Muscle layer of colon (tissue), 2 donors: ENCODE measurements around the gene HPRT1.

Experiments
- H3K27ac ChIP-seq: one replicate; pipeline ENCODE4 v1.7.0; 2013; ENCODE audit warnings: low read depth, mild to moderate bottlenecking, low read length, moderate library complexity
- H3K27me3 ChIP-seq, 2 donors: one replicate each; pipeline ENCODE4 v1.7.0; 2013; ENCODE audit warnings: low read length in 2 of 2, mild to moderate bottlenecking in 2 of 2; ENCODE audit not compliant: insufficient read depth in 2 of 2, control insufficient read depth in 1 of 2
- H3K36me3 ChIP-seq: one replicate; pipeline ENCODE4 v1.7.0; 2013; ENCODE audit warnings: mild to moderate bottlenecking, low read length; ENCODE audit not compliant: insufficient read depth
- H3K4me1 ChIP-seq: one replicate; pipeline ENCODE4 v1.7.0; 2013; ENCODE audit warnings: mild to moderate bottlenecking, low read length; ENCODE audit not compliant: insufficient read depth
- H3K4me3 ChIP-seq, 2 donors: one replicate each; pipeline ENCODE4 v1.7.0; 2013; ENCODE audit warnings: low read length in 2 of 2, low read depth in 1 of 2, mild to moderate bottlenecking in 1 of 2, moderate library complexity in 1 of 2
- H3K9ac ChIP-seq: one replicate; pipeline ENCODE4 v1.7.0; 2013; ENCODE audit warnings: low read length
- H3K9me3 ChIP-seq: one replicate; pipeline ENCODE4 v1.7.0; 2013; ENCODE audit warnings: mild to moderate bottlenecking, low read length
- donor health status: abdominal sarcoma.
- donor health status: Adenocarcinoma of cecum.

Gene HPRT1

DNA sequence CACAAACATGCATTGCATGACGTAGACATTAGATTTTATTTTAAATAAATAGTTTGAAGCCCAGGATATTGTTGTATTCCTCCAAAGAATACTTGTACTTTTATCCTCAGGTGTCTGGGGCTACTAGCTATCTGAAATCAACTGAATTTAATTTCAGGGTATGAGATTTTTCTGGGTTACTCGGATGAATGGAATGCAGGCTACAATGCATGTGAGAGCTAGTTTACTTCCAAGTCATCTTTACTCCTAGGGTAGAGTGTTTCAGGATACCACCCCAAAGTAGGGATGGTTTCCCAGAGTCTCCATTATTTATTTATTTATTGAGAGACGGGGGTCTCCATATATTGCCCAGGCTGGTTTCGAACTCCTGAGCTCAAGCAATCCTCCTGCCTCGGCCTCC, 66.4 kb downstream of the HPRT1 start:
- no peaks in the 10 kb centered on the region for H3K9me3 ChIP-seq
- no peak overlapping the region for H3K27ac ChIP-seq
- H3K36me3 ChIP-seq, result no peaks in the 10 kb centered on the region
- H3K4me1 ChIP-seq, result no peaks in the 10 kb centered on the region
- H3K9ac ChIP-seq, result no peak overlapping the region
- no peak overlapping the region for H3K4me3 ChIP-seq
- H3K27me3 ChIP-seq, result no peaks in the 10 kb centered on the region

DNA sequence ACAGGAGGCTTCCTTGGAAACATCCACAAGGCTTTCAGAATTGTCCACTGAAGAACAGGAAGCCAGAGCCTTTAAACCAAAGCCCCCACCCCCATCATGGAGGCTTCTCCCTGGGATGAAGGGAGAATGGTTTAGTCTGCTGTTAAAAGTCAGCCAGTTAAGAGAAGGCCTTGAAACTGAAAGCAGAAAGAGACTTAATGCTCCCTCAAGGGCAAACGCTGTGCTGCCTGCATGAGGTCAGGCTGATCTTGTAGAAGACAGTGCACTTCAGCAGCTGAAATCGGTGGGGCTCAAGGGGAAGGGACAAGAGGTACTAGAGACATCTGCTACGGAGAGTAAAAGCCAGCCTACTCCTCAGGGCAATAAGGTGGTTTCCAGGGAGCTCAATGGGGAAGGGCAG, 69.0 kb downstream of the HPRT1 start:
- no peak overlapping the region for H3K9ac ChIP-seq
- H3K27me3 ChIP-seq, result no peaks in the 10 kb centered on the region
- H3K27ac ChIP-seq, result no peak overlapping the region
- no peaks in the 10 kb centered on the region for H3K9me3 ChIP-seq
- H3K4me1 ChIP-seq, result no peaks in the 10 kb centered on the region
- H3K4me3 ChIP-seq, result no peak overlapping the region
- H3K36me3 ChIP-seq, result no peaks in the 10 kb centered on the region

DNA sequence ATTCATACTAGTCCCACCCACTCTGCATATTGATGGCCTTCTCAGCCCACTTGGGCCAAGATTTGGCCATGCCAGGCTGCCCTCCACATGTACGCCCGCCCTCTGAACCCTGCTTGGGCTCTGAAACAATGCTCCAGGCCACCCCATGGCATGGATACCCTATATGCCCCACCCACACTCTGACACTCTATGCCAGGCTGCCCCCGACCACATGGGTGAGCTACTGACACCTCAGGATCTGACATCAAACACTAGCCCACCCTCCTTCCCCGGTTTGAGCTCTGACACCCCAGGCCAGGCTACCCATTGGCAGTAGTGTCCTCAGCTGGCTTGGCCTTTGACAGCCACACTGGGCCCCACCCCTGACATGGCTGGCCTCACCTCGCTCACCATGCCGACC, 69.5 kb downstream of the HPRT1 start:
- Histone ChIP-seq H3K9me3 (no peaks in the 10 kb centered on the region), H3K27me3 (no peaks in the 10 kb centered on the region), H3K27ac (no peak overlapping the region), H3K4me1 (no peaks in the 10 kb centered on the region), H3K36me3 (no peaks in the 10 kb centered on the region), H3K9ac (no peak overlapping the region), H3K4me3 (no peak overlapping the region)

DNA sequence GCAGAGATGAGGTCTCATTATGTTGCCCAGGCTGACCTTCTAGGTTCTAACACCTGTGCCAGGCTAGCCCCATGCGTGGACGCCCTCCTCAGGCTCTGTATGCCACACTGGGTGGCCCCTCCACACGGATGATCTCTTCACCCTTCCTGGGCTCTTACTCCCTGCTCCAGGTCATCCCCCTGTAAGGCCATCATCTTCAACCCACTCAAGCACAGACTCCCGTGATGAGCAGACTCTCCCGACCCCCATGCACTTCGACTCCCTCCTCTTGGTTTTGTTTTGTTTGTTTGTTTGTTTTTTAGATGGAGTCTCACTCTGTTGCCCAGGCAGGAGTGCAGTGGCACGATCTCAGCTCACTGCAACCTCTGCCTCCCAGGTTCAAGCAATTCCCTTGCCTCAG, 70.9 kb downstream of the HPRT1 start:
- H3K4me1 ChIP-seq, result no peaks in the 10 kb centered on the region
- no peak overlapping the region for H3K4me3 ChIP-seq
- no peak overlapping the region for H3K9ac ChIP-seq
- H3K9me3 ChIP-seq, result no peaks in the 10 kb centered on the region
- no peaks in the 10 kb centered on the region for H3K36me3 ChIP-seq
- no peaks in the 10 kb centered on the region for H3K27me3 ChIP-seq
- no peak overlapping the region for H3K27ac ChIP-seq

DNA sequence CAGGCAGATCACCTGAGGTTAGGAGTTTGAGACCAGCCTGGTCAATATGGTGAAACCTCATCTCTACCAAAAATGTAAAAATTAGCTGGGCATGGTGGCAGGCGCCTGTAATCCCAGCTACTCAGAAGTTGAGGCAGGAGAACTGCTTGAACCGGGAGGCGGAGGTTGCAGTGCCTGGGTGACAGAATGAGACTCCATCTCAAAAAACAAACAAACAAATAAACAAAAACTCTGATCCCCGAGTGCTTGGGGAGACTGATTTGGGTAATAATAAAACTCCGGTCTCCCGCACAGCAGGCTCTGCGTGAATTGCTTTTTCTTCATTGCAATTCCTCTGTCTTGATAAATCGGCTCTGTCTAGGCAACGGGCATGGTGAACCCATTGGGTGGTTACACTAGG, 73.4 kb downstream of the HPRT1 start:
- no peaks in the 10 kb centered on the region for H3K36me3 ChIP-seq
- no peaks in the 10 kb centered on the region for H3K4me1 ChIP-seq
- H3K27ac ChIP-seq, result no peak overlapping the region
- H3K4me3 ChIP-seq, result no peak overlapping the region
- no peak overlapping the region for H3K9ac ChIP-seq
- H3K9me3 ChIP-seq, result no peaks in the 10 kb centered on the region
- H3K27me3 ChIP-seq, result no peaks in the 10 kb centered on the region

DNA sequence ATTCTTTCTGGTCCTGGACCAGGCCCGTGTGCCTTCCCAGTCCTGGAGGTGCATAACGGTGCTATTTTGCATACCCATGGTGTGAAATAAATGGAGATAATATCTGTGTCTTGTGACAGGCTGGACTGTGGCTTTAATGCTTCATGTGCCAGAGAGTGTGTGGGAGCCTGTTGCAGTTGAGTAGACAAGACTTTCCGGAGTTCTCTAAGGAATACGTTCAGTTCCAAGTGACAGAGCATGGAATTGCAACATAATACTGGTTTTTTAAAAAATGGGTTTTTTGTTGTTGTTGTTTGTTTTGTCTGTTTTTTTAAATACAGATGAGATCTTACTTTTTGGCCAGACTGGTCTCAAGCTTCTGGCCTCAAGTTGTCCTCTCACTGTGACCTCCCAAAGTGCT, 74.0 kb downstream of the HPRT1 start:
- H3K9ac ChIP-seq, result no peak overlapping the region
- no peak overlapping the region for H3K4me3 ChIP-seq
- no peak overlapping the region for H3K27ac ChIP-seq
- no peaks in the 10 kb centered on the region for H3K4me1 ChIP-seq
- H3K27me3 ChIP-seq, result no peaks in the 10 kb centered on the region
- H3K9me3 ChIP-seq, result no peaks in the 10 kb centered on the region
- no peaks in the 10 kb centered on the region for H3K36me3 ChIP-seq

DNA sequence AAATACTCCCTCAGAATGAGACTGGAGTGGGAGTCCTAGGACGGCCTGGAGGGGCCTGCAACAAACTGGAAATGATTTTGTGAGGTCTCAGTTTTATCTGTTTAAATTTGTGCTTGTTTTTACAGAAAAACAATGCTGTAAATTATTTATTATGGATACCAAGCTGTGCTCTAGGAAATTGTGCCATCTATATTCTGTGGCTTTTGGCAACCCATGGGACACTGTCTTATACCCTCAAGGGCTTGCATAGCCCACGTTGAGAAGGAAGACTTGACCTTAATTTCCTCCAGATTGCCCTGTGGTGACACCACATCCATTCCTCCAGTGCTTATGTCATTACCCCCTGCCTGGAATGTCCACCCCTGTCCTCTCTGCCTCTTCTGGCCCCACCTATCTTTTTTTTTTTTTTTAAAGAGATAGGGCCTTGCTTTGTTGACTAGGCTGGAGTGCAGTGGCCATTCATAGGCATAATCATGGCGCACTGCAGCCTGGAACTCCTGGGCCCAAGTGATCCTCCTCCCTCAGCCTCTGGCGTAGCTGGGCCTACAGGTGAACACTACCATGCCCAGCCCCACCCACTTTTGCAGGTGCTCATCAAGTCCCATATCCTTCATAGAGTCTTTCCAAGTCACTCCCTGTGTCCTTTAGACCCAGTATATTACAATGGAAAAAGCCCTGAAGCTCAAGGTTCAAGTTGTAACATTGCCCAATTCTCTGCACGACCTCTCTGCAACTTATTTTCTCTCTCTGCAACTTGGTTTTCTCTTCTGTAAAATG, 77.4 kb downstream of the HPRT1 start:
- peaks cover 0 to 2% of the 10 kb centered on the region in 2 donors for H3K27me3 ChIP-seq
- H3K27ac ChIP-seq, result no peak overlapping the region
- H3K4me1 ChIP-seq, result no peaks in the 10 kb centered on the region
- no peak overlapping the region for H3K4me3 ChIP-seq
- H3K9ac ChIP-seq, result no peak overlapping the region
- no peaks in the 10 kb centered on the region for H3K36me3 ChIP-seq
- H3K9me3 ChIP-seq, result no peaks in the 10 kb centered on the region

DNA sequence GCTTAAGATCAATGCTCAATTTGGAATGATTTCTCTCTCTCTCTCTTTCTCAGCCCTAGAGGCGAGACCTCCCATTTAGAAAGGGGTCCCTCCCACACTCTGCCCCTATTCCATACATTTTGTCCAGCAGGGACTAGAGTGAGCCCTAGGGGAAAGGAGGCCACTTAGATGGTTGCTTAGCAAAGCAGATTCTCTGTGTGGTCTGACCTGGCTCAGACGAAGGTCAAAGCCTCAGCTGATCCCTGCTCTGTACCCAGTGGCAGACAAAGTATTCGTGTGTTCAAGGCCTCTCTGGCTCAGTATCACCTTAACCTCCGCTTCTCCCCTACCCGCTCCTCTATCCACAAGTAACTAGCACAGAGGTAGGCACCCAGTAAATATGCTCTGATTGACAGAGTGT, 78.4 kb downstream of the HPRT1 start:
- no peak overlapping the region for H3K4me3 ChIP-seq
- H3K36me3 ChIP-seq, result no peaks in the 10 kb centered on the region
- no peaks in the 10 kb centered on the region for H3K9me3 ChIP-seq
- H3K27ac ChIP-seq, result no peak overlapping the region
- H3K27me3 ChIP-seq, result peaks cover 4 to 11% of the 10 kb centered on the region in 2 donors
- no peaks in the 10 kb centered on the region for H3K4me1 ChIP-seq
- H3K9ac ChIP-seq, result no peak overlapping the region

DNA sequence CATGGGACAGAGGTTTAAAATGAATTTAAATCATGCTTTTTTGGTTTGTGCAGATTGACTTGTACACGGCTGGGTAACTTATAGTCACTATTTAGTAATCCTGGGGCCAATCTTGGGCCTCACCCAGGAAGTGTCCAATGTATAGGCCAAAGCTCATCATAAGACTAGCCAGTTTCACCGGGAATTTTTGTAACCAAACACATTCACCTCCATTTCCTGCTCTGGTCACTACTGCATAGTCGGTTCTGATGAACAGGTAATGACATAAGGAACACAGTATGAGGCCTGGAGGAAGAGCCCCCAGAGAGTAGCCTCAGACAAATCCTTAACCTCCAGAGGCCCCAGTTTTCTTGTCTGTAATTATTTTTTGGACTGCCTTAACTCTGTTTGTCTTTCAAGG, 81.9 kb downstream of the HPRT1 start:
- Histone ChIP-seq H3K4me1 (no peaks in the 10 kb centered on the region), H3K27ac (no peak overlapping the region), H3K9ac (no peak overlapping the region), H3K27me3 (peaks cover 29 to 40% of the 10 kb centered on the region in 2 donors), H3K9me3 (no peaks in the 10 kb centered on the region), H3K36me3 (no peaks in the 10 kb centered on the region), H3K4me3 (no peak overlapping the region)

DNA sequence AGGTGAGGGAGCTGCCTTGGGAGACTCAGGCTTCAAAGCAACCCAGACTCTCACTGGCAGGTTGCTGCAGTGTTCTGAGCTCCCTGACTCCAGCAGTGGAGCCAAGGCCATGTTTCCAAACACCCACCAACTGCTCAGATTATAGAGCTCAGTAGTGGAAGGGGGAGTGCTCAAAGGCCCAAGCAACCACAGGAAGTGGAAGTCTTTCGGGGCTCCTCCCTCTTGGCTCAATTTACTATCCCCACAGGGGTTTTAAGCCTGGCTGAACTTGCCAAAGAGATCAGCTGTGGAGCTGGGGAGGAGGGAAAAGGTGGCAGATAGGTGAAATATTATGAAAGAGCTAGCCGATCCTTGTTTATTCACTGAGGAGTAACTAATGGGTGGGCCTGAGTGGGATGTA, 82.5 kb downstream of the HPRT1 start:
- H3K9ac ChIP-seq, result no peak overlapping the region
- no peaks in the 10 kb centered on the region for H3K4me1 ChIP-seq
- H3K9me3 ChIP-seq, result no peaks in the 10 kb centered on the region
- H3K36me3 ChIP-seq, result no peaks in the 10 kb centered on the region
- peaks cover 35 to 46% of the 10 kb centered on the region in 2 donors for H3K27me3 ChIP-seq
- no peak overlapping the region for H3K4me3 ChIP-seq
- H3K27ac ChIP-seq, result no peak overlapping the region

DNA sequence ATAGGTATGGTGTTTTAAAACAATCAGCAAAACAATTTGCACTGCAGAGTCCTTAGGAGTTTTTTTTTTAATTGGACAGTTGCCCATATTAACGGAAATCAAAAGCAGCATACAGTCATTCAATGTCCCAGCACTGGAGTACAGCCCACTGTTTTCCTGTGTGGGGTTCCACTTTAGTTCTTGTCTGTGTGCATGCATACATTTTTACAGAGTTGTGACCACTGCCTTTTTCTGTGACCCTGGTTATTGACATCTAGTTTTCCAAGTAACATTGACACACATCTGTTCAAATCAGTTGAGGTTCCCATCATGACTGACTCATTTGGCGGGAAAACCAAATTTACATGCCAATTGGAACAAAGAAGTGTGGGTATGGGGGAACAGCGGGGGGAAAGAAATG, 83.3 kb downstream of the HPRT1 start:
- H3K9me3 ChIP-seq, result peaks cover 3% of the 10 kb centered on the region
- H3K4me1 ChIP-seq, result peaks cover 4% of the 10 kb centered on the region
- no peak overlapping the region for H3K27ac ChIP-seq
- H3K36me3 ChIP-seq, result no peaks in the 10 kb centered on the region
- H3K9ac ChIP-seq, result no peak overlapping the region
- H3K27me3 ChIP-seq, result peaks cover 41 to 54% of the 10 kb centered on the region in 2 donors
- H3K4me3 ChIP-seq, result no peak overlapping the region

DNA sequence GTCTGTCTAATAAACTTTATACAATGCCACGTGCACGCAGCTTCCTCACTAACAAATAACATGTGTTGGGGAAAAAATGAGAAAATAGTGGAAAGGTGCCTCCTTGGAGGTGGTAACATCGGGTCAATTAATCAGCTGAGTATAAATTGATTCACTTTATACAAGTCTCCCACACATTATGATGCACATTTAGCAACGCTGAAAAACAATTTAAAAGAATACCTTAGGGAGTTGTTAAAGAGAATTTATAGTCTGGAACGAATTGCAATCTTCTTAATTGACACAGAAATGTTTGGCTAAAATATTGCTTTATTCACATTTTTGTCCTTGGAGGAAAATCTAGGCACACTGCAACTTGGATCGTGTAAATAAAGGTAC, 84.2 kb downstream of the HPRT1 start:
- no peak overlapping the region for H3K4me3 ChIP-seq
- H3K9me3 ChIP-seq, result peaks cover 6% of the 10 kb centered on the region
- no peak overlapping the region for H3K9ac ChIP-seq
- peaks cover 47 to 63% of the 10 kb centered on the region in 2 donors for H3K27me3 ChIP-seq
- peaks cover 12% of the 10 kb centered on the region for H3K4me1 ChIP-seq
- no peak overlapping the region for H3K27ac ChIP-seq
- no peaks in the 10 kb centered on the region for H3K36me3 ChIP-seq
